HEK293 (cell line): ENCODE measurements around the gene ZNF613.

Source experiments
- ATF2 ChIP-seq: fragments of 450-650 bp; formaldehyde crosslinking; IDR thresholded peaks from 2 replicates; pipeline ENCODE4 v1.5.1; 2016; ENCODE audit warnings: missing biosample characterization, missing genetic modification characterization, low read depth
- MEIS1 ChIP-seq: sonication (generic); formaldehyde crosslinking; IDR thresholded peaks from 2 replicates; pipeline ENCODE4 v1.8.1; 2022; ENCODE audit warnings: missing genetic modification reagents, mild to moderate bottlenecking, borderline replicate concordance
- ZBTB49 ChIP-seq: fragments of 450-650 bp; formaldehyde crosslinking; IDR thresholded peaks from 2 replicates; pipeline ENCODE4 v1.5.1; 2016; ENCODE audit warnings: missing biosample characterization, missing genetic modification characterization, low read depth
- ZNF248 ChIP-seq: fragments of 450-650 bp; formaldehyde crosslinking; IDR thresholded peaks from 2 replicates; pipeline ENCODE4 v1.5.1; 2017; ENCODE audit warnings: missing biosample characterization, missing genetic modification characterization
- ZNF530 ChIP-seq: fragments of 450-650 bp; formaldehyde crosslinking; IDR thresholded peaks from 2 replicates; pipeline ENCODE4 v1.5.1; 2016; ENCODE audit warnings: low read depth, missing biosample characterization, missing genetic modification characterization
- ZNF623 ChIP-seq: fragments of 450-650 bp; formaldehyde crosslinking; IDR thresholded peaks from 2 replicates; pipeline ENCODE4 v1.5.1; 2016; ENCODE audit warnings: missing biosample characterization, missing genetic modification characterization
- TF ChIP-seq, protein P1 (sequence below): fragments of 450-650 bp; formaldehyde crosslinking; IDR thresholded peaks from 2 replicates; pipeline ENCODE4 v1.5.1; 2016; ENCODE audit warnings: missing biosample characterization, missing genetic modification characterization

DNA sequence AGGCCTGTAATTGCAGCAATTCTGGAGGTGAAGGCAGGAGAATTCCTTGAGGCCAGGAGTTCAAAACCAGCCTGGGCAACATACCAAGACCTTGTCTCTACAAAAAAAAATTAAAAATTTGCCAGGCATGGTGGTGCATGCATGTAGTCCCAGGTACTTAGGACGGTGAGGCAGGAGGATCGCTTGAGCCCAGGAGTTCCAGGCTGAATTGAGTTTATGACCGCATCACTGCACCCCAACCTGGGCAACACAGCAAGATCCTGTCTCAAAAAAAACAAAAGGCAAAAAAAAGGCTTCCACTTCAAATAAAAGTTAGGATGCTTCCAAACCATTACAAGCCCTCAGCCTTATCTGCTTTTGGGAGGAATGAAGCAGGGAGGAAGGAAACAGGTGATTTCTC lies 44.8 kb upstream of the ZNF613 start:
- TF ChIP-seq ZBTB49 (tag by site-specific recombination) (no peak), ZNF248 (no peak), ATF2 (no peak), MEIS1 (CRISPR knock-in tag) (no peak), ZNF623 (no peak), ZNF530 (tag by site-specific recombination) (no peak)
- TF ChIP-seq, protein P1, sequence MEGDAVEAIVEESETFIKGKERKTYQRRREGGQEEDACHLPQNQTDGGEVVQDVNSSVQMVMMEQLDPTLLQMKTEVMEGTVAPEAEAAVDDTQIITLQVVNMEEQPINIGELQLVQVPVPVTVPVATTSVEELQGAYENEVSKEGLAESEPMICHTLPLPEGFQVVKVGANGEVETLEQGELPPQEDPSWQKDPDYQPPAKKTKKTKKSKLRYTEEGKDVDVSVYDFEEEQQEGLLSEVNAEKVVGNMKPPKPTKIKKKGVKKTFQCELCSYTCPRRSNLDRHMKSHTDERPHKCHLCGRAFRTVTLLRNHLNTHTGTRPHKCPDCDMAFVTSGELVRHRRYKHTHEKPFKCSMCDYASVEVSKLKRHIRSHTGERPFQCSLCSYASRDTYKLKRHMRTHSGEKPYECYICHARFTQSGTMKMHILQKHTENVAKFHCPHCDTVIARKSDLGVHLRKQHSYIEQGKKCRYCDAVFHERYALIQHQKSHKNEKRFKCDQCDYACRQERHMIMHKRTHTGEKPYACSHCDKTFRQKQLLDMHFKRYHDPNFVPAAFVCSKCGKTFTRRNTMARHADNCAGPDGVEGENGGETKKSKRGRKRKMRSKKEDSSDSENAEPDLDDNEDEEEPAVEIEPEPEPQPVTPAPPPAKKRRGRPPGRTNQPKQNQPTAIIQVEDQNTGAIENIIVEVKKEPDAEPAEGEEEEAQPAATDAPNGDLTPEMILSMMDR (tag by site-specific recombination) = no peak
